HG02642 (cell line): Measurements from ENCODE around the gene DOCK9.

Experiments used
- ATAC-seq: cut with Tn5 transposase; IDR thresholded peaks from one replicate; pipeline ENCODE4 v1.9.1; 2021; ENCODE audit warnings: mild to moderate bottlenecking; ENCODE audit not compliant: unreplicated experiment, poor library complexity

DOCK9 gene

GRCh38 chr13:98810746-98811145 is 167.1 kb downstream of the DOCK9 start:
- no peak for ATAC-seq

DNA sequence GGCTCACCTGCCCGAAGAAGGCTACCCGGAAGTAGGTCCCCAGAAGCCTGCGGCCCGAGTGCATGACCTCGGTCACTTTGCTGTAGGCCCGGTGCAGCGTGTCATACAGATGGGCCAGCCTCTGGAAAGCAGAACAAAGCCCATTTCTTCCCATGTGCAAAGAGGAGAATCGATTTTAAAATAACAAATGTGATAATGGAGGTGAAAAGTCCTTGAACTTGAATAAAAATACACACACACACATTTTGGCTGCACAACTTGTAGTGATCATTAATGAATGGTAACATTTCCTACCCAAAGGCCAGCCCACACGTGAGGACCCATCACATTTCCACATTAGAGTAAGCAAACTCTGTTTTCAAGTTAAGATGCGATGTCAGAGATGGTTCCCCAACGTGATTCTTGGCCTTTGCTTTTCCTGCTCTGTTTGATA is 168.5 kb downstream of the DOCK9 start:
- no peak for ATAC-seq

DNA sequence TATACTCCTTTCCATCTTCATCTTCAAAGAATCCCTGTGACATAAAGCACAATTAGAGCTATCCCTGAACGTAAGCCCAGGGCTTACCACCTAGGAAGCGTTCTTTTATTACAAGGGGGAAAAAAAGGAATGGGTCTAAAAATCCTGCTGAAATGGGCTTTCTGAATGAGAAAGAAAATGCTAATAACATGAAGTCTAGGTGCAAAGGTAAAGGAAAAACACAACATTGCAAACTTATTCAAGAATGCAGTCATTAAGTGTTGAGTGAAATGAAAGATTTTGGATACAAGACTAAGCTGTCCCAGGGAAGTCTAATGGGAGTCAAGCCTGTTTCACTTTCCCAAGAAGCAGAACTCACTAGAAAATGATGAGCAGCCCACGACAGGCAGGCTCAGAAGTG is 170.1 kb downstream of the DOCK9 start:
- no peak for ATAC-seq

GRCh38 chr13:98804336-98804855 is 173.5 kb downstream of the DOCK9 start:
- no peak for ATAC-seq

DNA sequence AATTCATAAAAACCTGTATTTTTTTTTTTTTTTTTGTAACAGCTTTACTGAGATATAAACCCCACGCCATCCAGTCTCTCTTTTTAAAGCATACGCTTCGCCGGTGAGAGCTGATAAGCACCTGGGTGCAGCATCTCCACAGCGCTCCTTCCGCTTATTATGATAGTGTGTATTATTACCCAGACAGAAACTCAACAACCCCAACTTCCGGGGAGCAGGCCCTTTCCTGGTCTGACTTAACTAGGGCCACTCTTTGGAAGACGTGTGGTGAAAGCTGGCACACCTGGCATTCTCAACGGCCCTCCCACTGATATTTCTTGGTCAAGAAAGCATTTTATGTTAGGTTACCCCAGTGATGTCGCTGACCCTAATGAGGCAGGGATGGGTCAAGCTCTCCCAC is 173.9 kb downstream of the DOCK9 start:
- no peak for ATAC-seq

- no peak for ATAC-seq
Measured at GRCh38 chr13:98803111-98803561, 174.7 kb downstream of the DOCK9 start.

- no peak for ATAC-seq
Measured at GRCh38 chr13:98802559-98802958, 175.3 kb downstream of the DOCK9 start.

GRCh38 chr13:98801626-98802418 is 176.0 kb downstream of the DOCK9 start:
- ATAC-seq, result no peak

DNA sequence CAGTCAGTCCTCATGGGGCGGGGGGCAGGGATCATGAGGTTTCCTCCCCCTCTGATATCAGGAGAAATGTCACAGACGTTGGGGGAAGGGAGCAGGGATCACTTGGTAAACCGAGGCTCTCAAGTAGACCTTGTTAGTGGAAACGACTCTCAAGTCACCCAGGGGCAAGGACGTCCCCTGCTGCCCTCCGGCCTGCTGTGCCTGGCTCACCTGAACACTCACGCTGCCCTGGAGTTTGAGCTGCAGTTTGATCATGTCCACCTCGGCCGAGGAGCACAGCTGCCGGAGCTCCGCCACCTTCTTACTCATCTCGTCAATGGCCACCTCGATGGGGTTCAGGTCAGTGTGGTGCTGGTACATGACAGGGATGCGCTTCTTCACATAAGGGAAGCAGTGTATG is 177.8 kb downstream of the DOCK9 start:
- no peak for ATAC-seq

GRCh38 chr13:98798849-98799645 is 178.8 kb downstream of the DOCK9 start:
- ATAC-seq, result no peak

DNA sequence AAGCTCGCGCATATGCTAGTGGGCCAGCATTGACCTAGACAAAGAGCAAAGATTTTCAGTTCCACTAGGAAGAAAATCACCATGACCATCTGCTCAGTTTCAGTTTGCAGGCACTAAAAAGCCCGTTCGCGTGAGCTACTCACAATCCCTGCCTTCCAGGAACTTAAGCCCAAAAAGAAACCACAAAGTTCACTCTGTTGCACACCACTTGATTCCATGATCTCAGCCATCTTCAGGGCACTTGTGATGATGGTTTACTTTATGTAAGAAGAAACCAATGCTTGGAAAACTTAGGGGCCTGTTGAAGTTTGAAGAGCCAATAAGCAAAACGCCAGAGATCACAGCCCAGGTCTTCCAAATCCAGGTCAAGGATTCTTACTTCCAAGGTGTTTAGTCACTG is 180.4 kb downstream of the DOCK9 start:
- ATAC-seq, result no peak

- no peak for ATAC-seq
Measured at GRCh38 chr13:98796798-98797197, 181.1 kb downstream of the DOCK9 start.

DNA sequence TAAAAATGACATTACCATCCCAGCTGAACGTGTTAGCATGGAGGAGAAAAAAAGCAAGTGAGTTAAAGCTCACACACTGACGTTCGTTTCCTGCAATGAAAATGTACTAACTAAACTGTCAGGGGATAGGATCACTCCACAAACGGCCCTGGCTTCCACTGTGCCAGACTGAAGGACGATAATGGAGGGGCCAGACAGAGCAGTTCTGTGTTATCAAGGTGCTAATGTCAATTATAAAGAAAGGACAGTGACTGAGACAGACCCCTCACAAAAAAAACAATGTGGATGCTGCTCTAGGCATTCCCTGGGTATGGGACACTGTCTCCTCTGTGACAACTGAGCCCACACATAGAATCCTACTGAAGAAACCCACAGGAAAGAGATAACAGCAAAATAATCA is 181.7 kb downstream of the DOCK9 start:
- no peak for ATAC-seq

DNA sequence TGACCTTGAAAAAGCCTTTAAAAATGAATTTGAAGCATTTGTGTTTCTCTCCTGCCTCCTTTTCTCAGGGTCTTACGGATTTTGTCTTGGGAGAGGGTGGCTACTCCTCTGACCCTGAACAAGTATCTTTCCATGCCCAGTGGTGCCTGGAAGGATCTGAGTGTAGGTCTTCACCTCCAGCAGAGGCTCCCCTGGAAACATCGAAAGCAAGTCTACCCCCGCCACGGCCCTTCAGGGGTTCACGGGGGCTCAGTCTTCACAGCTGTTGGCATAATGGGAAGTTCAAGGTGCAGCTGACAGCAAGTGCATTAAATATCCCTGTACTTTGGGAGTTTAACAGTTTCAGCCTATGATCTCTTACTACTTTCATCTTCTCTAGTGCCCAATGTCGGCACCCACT is 182.6 kb downstream of the DOCK9 start:
- ATAC-seq, result no peak

DNA sequence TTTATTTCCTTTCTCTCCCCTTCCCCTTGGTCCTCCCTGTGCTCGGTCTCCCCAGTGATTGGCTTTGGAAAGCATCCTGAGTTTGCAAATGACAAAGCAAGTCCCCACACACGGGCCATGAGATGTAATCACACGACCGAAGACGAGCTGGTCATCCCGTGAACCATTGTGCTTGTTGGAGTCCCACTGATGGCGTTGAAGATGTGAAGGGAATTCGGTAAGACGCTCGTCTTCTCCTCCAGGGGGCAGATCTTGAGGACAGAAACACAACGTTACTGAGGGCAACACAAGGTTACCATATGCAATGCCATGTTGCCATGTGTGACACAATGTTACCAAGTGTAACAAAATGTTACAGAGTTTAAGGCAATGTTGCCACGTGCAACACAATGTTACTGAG is 183.4 kb downstream of the DOCK9 start:
- ATAC-seq, result no peak

DNA sequence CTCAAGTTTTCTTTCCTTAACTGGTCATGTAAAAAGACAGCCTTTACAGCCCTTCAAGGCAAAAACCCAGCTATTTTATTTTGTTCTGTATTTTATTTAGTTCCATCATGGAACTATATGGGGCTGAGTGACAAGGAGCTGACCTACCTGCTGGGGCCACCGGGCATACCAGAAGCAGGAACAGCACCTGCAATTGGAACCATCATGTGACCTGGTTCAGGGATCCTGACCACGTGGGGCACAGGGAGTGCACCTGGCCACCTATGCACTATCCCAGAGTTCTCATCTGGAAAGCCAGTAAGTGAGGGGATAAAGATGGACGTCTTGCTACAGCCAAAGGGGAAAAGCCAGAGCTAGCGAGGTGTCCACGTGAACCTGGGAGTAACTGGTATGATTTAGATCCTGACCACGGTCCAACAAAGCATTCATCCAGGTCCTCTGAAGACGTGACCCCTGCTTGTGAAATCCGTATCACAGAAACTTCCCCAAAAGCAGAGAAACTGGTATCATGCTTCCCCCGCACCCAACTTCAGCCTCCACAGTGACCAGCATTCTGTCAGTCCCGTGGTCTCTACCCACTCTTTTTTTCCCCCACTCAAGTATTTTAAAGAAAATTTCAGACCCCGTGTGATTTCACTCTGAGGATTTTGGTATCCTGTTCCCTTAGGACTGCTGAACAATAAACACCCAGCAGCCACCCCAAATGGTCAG is 184.9 kb downstream of the DOCK9 start:
- no peak for ATAC-seq

DNA sequence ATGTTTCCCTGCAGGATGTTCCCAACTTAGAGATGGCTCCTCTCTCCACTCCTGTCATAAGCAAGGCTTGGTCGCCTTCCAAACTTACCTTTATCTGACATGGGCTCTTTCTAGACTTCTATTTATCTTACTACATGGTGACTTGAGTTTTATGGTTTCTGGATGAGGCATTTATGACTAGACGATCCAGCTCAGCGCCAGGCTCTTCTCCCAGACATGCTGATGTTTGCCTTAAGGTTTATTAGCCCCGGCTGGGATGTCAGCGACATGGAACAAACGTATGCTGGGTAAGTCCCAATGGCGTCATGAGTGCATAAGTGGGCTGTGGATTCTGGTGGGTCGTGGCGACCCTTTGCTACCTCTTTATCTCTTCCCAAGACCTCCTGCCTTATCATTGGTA is 185.5 kb downstream of the DOCK9 start:
- ATAC-seq, result no peak

DNA sequence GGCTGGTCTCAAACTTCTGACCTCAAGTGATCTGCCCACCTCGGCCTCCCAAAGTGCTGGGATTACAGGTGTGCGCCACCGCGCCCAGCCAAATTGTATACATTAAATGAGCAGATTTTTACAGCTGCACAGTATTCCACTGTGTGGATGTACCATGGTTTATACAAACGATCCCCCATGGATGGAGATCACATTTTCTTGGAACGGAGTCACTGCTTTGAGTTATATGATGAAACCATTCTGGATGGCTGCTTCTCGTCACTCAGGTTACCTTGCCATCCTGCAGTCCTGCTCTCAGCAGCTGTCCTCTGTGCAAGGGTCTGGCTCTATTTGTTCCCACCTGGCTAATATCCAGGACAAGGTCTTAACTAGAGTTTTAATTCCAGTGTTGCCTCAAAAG is 186.3 kb downstream of the DOCK9 start:
- no peak for ATAC-seq

DNA sequence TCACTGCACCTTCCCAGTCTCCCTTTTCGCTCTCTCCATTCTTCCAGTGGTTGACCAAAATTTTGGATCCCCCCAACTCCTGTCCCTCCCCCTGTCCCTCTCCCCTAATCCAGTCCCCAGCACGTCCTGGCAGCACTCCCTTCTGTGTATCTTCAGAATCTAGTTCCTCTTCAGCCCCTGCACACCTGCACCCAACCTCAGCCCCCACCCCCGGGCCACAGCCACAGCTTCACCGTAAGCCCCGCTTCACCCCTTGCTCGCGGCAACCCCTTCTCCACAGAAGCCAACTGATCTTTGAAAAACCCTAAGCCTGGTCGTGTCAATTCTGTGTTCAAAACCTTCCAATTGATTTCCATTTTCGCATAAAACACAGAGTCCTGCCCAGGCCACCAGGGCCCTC is 189.9 kb downstream of the DOCK9 start:
- no peak for ATAC-seq

DNA sequence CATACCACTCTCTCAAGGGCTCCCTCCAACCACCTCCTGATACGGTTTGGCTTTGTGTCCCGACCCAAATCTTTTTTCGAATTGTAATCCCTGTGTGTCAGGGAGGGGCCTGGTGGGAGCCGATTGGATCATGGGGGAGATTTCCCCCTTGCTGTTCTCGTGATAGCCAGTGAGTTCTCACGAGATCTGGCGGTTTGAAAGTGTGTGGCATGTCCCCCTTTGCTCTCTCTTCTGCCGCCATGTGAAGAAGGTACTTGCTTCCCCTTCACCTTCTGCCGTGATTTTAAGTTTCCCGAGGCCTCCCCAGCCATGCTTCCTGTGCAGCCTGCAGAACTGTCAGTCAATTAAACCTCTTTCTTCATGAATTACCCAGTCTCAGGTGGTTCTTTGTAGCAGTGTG is 190.7 kb downstream of the DOCK9 start:
- ATAC-seq, result no peak

DNA sequence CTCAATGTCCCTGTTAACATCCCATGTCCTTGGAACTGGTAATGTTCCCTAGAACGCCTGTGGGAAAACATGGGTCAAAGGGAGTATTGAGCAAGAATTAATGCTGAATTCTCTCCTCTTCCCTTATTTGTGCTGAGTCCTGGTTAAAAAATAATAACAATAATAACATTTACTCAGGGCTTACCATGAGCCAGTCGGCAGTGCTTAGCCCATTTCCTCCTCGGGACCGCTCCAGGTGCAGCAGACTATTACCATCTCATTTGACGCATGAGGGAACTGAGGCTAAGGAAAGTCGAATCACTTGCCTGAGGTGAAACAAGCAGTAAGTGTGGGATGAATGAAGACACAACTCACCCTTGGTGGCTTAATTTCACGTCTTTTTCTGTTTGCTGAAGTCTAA is 191.8 kb downstream of the DOCK9 start:
- no peak for ATAC-seq
